ENCODE measurements around the gene CDK5. TPM values are rescaled to one million over a fixed set of nuclear protein-coding genes. Genes with fewer than 3 reads are reported as not detected.
"Not testable (repeated sequence)": the region's sequence is repeated elsewhere in the genome, so short reads cannot be mapped to it uniquely, and the experiment has no call there.

The CDK5 gene
- total and polyA plus RNA-seq, 2 donors: 8.9 to 19.8 TPM

GRCh38 chr7:151045967-151046366, 11.7 kb downstream of the CDK5 start:
- peaks cover 7 to 22% of the 10 kb centered on the region in 2 donors for H3K27me3 ChIP-seq (ENCODE audit: control insufficient read depth in 2 of 2, insufficient read depth in 1 of 2, low read length in 1 of 2)
- H3K36me3 ChIP-seq (ENCODE audit: control insufficient read depth in 2 of 2, insufficient read depth in 2 of 2, low read length in 1 of 2): peaks cover 6 to 38% of the 10 kb centered on the region in 2 donors
- 93% methylated on average over 9 of the region's 9 CpGs for WGBS
- H3K4me3 ChIP-seq (ENCODE audit: low read length in 2 of 2): no peak overlapping the region
- H3K27ac ChIP-seq (ENCODE audit: low read depth in 1 of 2, low read length in 1 of 2): no peak overlapping the region
- H3K4me1 ChIP-seq (ENCODE audit: control insufficient read depth in 2 of 2, insufficient read depth in 2 of 2, low read length in 2 of 2): peaks cover under 1 to 4% of the 10 kb centered on the region in 2 donors
- no peaks in the 10 kb centered on the region for H3K9me3 ChIP-seq (ENCODE audit: control insufficient read depth in 2 of 2, insufficient read depth in 1 of 2, low read length in 1 of 2)
- no peak for DNase-seq (ENCODE audit: low read depth in 6 of 9, low spot score in 9 of 9)

GRCh38 chr7:151045262-151045661, 12.4 kb downstream of the CDK5 start:
- H3K27ac ChIP-seq (ENCODE audit: low read depth in 1 of 2, low read length in 1 of 2): no peak overlapping the region
- WGBS: 96% methylated on average over 11 of the region's 11 CpGs
- H3K4me3 ChIP-seq (ENCODE audit: low read length in 2 of 2): no peak overlapping the region
- no peak for DNase-seq (ENCODE audit: low read depth in 6 of 9, low spot score in 9 of 9)
- no peaks in the 10 kb centered on the region for H3K9me3 ChIP-seq (ENCODE audit: control insufficient read depth in 2 of 2, insufficient read depth in 1 of 2, low read length in 1 of 2)
- peaks cover 6 to 38% of the 10 kb centered on the region in 2 donors for H3K36me3 ChIP-seq (ENCODE audit: control insufficient read depth in 2 of 2, insufficient read depth in 2 of 2, low read length in 1 of 2)
- no peaks in the 10 kb centered on the region for H3K4me1 ChIP-seq (ENCODE audit: control insufficient read depth in 2 of 2, insufficient read depth in 2 of 2, low read length in 2 of 2)
- peaks cover 3 to 15% of the 10 kb centered on the region in 2 donors for H3K27me3 ChIP-seq (ENCODE audit: control insufficient read depth in 2 of 2, insufficient read depth in 1 of 2, low read length in 1 of 2)

DNA sequence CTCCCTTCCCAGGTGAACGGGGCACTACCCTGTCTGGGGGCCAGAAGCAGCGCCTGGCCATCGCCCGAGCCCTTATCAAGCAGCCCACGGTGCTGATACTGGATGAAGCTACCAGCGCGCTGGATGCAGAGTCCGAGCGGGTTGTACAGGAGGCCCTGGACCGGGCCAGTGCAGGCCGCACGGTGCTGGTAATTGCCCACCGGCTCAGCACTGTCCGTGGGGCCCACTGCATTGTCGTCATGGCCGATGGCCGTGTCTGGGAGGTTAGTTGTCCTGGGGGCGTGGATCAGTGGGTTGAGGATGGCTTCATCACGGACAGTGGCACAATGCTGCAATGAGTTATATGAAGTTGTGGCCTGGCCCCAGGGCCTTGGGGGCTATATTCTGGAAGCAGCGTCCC, 13.7 kb downstream of the CDK5 start:
- Histone ChIP-seq H3K4me1 (ENCODE audit: control insufficient read depth in 2 of 2, insufficient read depth in 2 of 2, low read length in 2 of 2) (peaks cover 0 to under 1% of the 10 kb centered on the region in 2 donors), H3K27me3 (ENCODE audit: control insufficient read depth in 2 of 2, insufficient read depth in 1 of 2, low read length in 1 of 2) (peaks cover 0 to 4% of the 10 kb centered on the region in 2 donors), H3K9me3 (ENCODE audit: control insufficient read depth in 2 of 2, insufficient read depth in 1 of 2, low read length in 1 of 2) (no peaks in the 10 kb centered on the region), H3K27ac (ENCODE audit: low read depth in 1 of 2, low read length in 1 of 2) (no peak overlapping the region), H3K4me3 (ENCODE audit: low read length in 2 of 2) (no peak overlapping the region), H3K36me3 (ENCODE audit: control insufficient read depth in 2 of 2, insufficient read depth in 2 of 2, low read length in 1 of 2) (peaks cover 6 to 38% of the 10 kb centered on the region in 2 donors)
- WGBS: 97% methylated on average over 20 of the region's 20 CpGs
- no peak for DNase-seq (ENCODE audit: low read depth in 6 of 9, low spot score in 9 of 9)

DNA sequence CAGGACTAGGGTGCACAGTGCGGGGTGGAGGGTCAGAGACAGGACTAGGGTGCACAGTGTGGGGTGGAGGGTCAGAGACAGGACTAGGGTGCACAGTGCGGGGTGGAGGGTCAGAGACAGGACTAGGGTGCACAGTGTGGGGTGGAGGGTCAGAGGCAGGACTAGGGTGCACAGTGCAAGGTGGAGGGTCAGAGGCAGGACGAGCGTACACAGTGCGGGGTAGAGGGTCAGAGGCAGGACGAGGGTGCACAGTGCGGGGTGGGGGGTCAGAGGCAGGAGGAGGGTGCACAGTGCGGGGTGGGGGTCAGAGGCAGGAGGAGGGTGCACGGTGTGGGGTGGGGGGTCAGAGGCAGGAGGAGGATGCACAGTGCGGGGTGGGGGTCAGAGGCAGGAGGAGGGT, 14.2 kb downstream of the CDK5 start:
- 88% methylated on average over 10 of the region's 10 CpGs for WGBS
- not testable (repeated sequence) for H3K27ac ChIP-seq (ENCODE audit: low read depth in 1 of 2, low read length in 1 of 2); H3K4me1 ChIP-seq (ENCODE audit: control insufficient read depth in 2 of 2, insufficient read depth in 2 of 2, low read length in 2 of 2); H3K9me3 ChIP-seq (ENCODE audit: control insufficient read depth in 2 of 2, insufficient read depth in 1 of 2, low read length in 1 of 2); H3K27me3 ChIP-seq (ENCODE audit: control insufficient read depth in 2 of 2, insufficient read depth in 1 of 2, low read length in 1 of 2); H3K4me3 ChIP-seq (ENCODE audit: low read length in 2 of 2); DNase-seq (ENCODE audit: low read depth in 6 of 9, low spot score in 9 of 9)
- H3K36me3 ChIP-seq (ENCODE audit: control insufficient read depth in 2 of 2, insufficient read depth in 2 of 2, low read length in 1 of 2): peaks cover 8 to 38% of the 10 kb centered on the region in 2 donors

GRCh38 chr7:151040616-151041375, 16.9 kb downstream of the CDK5 start:
- Histone ChIP-seq H3K4me3 (ENCODE audit: low read length in 2 of 2) (no peak overlapping the region), H3K9me3 (ENCODE audit: control insufficient read depth in 2 of 2, insufficient read depth in 1 of 2, low read length in 1 of 2) (no peaks in the 10 kb centered on the region), H3K27me3 (ENCODE audit: control insufficient read depth in 2 of 2, insufficient read depth in 1 of 2, low read length in 1 of 2) (no peaks in the 10 kb centered on the region), H3K36me3 (ENCODE audit: control insufficient read depth in 2 of 2, insufficient read depth in 2 of 2, low read length in 1 of 2) (peaks cover 21 to 51% of the 10 kb centered on the region in 2 donors), H3K4me1 (ENCODE audit: control insufficient read depth in 2 of 2, insufficient read depth in 2 of 2, low read length in 2 of 2) (peaks cover 0 to 5% of the 10 kb centered on the region in 2 donors), H3K27ac (ENCODE audit: low read depth in 1 of 2, low read length in 1 of 2) (no peak overlapping the region)
- no peak for DNase-seq (ENCODE audit: low read depth in 6 of 9, low spot score in 9 of 9)
- WGBS: 97% methylated on average over 30 of the region's 30 CpGs

- DNase-seq (ENCODE audit: low read depth in 6 of 9, low spot score in 9 of 9): no peak
- no peaks in the 10 kb centered on the region for H3K9me3 ChIP-seq (ENCODE audit: control insufficient read depth in 2 of 2, insufficient read depth in 1 of 2, low read length in 1 of 2)
- WGBS: 79% methylated on average over 18 of the region's 18 CpGs
- H3K4me1 ChIP-seq (ENCODE audit: control insufficient read depth in 2 of 2, insufficient read depth in 2 of 2, low read length in 2 of 2): peaks cover 0 to 5% of the 10 kb centered on the region in 2 donors
- H3K27ac ChIP-seq (ENCODE audit: low read depth in 1 of 2, low read length in 1 of 2): no peak overlapping the region
- no peaks in the 10 kb centered on the region for H3K27me3 ChIP-seq (ENCODE audit: control insufficient read depth in 2 of 2, insufficient read depth in 1 of 2, low read length in 1 of 2)
- H3K36me3 ChIP-seq (ENCODE audit: control insufficient read depth in 2 of 2, insufficient read depth in 2 of 2, low read length in 1 of 2): peaks cover 29 to 52% of the 10 kb centered on the region in 2 donors
- no peak overlapping the region for H3K4me3 ChIP-seq (ENCODE audit: low read length in 2 of 2)
These were observed 17.7 kb downstream of the CDK5 start for GRCh38 chr7:151039850-151040548.

DNA sequence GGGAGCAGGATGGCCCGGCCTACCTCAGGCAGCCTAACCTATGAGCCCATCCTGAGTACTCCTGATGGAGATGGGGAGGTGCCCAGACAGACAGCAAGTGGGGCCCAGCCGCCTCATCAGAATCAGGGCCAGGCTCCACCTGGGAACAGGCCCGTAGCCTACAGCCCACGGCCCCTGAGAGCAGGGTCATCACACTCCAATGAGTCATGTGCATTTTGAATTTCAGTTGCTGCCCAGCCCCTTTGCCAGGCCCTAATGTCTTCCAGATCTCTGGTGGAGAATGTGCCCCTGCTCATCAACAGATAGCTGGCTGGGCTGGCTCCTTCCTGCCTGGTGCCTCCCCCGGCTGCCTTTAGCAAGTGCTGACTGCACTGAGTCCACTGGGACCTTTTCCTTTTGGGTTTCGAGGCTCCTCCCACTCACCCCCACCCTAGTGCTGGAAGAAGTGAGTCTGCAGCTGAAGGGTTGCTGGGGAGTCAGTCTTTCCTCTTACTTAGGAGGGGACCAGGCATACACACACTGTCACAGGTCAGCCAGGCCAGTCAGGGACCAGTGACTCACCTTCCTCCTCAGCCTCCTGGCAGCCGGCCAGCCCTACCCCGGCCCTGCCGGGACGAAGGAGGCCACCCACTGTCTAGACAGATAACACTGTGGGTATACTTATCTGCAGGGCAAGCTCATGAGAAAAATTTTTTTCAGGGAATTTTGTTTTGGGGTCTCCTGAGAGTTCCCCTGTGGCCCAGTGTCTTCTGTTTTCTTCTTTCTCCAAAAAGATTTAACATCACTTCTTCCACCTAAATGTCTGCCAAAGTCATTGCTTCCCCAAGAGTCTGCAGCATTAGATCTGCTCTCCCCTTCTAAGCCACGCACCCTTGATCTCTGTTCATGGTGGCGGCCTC, 18.5 kb downstream of the CDK5 start:
- Histone ChIP-seq H3K9me3 (ENCODE audit: control insufficient read depth in 2 of 2, insufficient read depth in 1 of 2, low read length in 1 of 2) (no peaks in the 10 kb centered on the region), H3K27me3 (ENCODE audit: control insufficient read depth in 2 of 2, insufficient read depth in 1 of 2, low read length in 1 of 2) (no peaks in the 10 kb centered on the region), H3K4me1 (ENCODE audit: control insufficient read depth in 2 of 2, insufficient read depth in 2 of 2, low read length in 2 of 2) (peaks cover 0 to 5% of the 10 kb centered on the region in 2 donors), H3K36me3 (ENCODE audit: control insufficient read depth in 2 of 2, insufficient read depth in 2 of 2, low read length in 1 of 2) (peaks cover 35 to 55% of the 10 kb centered on the region in 2 donors), H3K27ac (ENCODE audit: low read depth in 1 of 2, low read length in 1 of 2) (no peak overlapping the region), H3K4me3 (ENCODE audit: low read length in 2 of 2) (no peak overlapping the region)
- 64% methylated on average over 12 of the region's 12 CpGs for WGBS
- no peak for DNase-seq (ENCODE audit: low read depth in 6 of 9, low spot score in 9 of 9)

GRCh38 chr7:151035902-151036301, 21.8 kb downstream of the CDK5 start:
- H3K4me1 ChIP-seq (ENCODE audit: control insufficient read depth in 2 of 2, insufficient read depth in 2 of 2, low read length in 2 of 2): peaks cover 0 to 5% of the 10 kb centered on the region in 2 donors
- no peak for DNase-seq (ENCODE audit: low read depth in 6 of 9, low spot score in 9 of 9)
- no peaks in the 10 kb centered on the region for H3K9me3 ChIP-seq (ENCODE audit: control insufficient read depth in 2 of 2, insufficient read depth in 1 of 2, low read length in 1 of 2)
- WGBS: 98% methylated on average over 17 of the region's 17 CpGs
- no peak overlapping the region for H3K4me3 ChIP-seq (ENCODE audit: low read length in 2 of 2)
- peaks cover 46 to 51% of the 10 kb centered on the region in 2 donors for H3K36me3 ChIP-seq (ENCODE audit: control insufficient read depth in 2 of 2, insufficient read depth in 2 of 2, low read length in 1 of 2)
- no peak overlapping the region for H3K27ac ChIP-seq (ENCODE audit: low read depth in 1 of 2, low read length in 1 of 2)
- no peaks in the 10 kb centered on the region for H3K27me3 ChIP-seq (ENCODE audit: control insufficient read depth in 2 of 2, insufficient read depth in 1 of 2, low read length in 1 of 2)

Measured in thymus (tissue), 11 donors.